Dedifferentiated amniotic fluid mesenchymal stem cell (primary cell): ENCODE measurements around the gene SAMD7.

ENCODE experiments used
- DNase-seq: peaks from one replicate; pipeline ENCODE4 v3.0.0-alpha.2; 2016; ENCODE audit errors: extremely low spot score

SAMD7 gene

DNA sequence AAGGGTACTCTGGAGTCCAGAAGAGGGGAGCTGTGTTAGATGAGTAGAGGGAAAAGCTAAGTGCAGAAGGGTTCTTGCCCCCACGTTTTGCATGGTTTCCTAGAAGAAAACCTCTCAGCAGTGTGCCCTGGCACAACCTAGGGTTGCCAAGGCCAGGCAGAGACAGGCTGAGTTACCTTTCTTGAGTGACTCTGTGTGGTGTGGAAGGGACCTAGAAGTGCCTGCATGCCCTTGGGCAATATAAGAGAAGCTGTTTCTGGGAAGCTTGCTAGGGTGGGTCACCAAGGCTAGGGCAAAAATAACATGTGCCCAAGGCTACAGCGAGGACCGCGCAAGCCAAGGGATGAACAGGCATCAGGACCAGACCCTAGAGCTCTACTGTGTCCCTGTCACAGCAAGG is 3.4 kb upstream of the SAMD7 start:
- DNase-seq, result no peak

DNA sequence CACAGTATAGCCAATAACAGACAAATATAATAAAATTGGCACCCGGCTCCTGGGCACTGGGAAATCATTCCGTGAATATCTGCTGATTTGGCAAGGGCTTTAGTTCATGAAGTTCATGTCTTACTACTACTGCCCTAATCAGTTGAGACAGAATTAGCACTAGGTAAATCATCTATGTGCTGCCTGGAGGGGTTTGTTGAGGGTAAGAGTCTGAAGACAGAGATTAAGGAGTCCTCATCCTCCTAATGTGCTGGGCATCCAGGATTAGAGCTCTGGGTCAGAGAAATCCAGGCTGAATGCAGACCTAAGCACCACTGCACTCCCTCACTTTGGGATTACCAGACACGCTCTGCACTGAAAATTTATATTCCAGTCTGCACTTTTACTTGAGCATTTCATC is 2.0 kb downstream of the SAMD7 start:
- no peak for DNase-seq

DNA sequence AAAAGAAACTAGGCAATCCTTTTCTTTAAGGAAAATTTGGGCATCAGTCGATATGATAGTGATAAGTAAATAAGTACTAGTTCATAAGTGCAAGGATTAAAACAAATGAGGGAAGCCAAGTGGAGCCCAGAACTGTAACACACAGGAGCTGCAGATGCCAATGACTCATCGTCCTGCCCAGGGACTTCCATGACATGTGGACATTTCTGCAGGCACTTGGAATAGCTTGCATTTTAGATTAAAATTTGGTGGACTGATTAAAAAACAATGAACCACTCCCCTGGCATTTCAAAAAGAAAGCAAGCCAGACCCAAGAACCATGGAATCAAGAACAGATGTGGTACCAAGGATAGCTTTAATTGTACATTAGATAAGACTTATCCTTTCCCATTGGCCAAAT is 2.9 kb downstream of the SAMD7 start:
- DNase-seq, result peak; percentile 23

DNA sequence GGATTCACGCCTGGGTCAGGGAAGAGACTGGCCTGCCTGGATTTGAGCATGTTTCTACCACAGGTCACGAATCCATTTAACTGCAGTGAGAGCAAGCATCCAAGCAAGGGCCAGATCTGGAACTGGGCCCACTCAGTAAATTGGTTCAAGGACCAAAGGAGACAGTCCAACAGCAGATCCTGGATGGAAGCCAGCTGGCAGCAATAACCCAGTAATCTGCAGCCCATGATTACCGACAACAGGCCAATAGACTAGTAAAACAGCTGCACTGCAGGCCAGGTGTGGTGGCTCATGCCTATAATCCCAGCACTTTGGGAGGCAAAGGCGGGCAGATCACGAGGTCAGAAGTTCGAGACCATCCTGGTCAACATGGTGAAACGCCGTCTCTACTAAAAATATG is 11.8 kb downstream of the SAMD7 start:
- DNase-seq, result no peak

DNA sequence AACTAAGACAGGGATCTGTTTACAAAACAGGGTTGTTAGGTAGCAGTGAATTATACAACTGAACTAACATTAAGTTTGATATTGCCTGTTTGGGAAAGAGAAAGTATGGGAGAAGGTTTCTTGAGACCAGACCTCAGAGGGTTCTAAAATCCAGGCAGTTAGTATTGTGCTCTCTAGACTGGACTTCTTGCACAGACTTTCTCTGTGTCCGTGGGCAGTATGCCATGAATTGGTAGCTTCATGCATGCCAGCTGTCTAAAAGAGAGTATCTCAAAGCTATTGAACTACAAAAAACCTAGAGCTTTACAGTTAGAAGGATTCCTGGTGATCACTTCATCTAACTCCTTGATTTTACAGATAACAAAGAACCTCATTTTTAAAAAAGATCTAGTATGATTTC is 12.5 kb downstream of the SAMD7 start:
- DNase-seq, result no peak

DNA sequence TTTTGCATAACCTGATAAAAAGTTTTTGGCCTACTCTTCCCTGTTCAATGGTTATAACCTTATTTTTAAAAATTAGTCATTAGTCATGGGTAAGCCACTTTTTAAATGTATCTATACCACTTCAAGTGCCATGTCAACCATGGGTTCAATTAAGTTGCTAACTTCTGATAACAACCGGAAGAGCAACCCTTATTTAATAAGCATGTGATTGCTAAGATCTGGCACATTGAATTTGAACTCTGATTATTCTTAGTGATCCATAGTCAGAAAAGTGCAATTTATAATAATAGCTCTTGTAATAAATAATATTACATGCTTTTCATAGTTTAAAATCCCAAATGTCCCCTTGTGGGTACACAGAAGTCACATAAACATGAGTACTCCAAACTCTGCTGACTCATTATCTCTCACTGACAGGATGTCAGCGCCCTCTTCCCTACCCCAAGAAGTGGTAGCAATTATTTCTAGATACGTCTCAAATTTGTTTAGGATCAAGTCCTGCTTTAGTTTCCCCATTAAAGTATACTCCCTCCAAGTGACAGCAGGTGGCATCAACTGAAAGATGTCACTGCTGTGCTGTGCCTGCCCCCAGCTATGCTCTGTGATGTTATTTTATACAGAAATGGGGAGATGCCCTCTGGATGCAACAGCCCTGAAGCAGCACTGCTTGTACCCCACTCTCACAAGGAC is 18.6 kb downstream of the SAMD7 start:
- DNase-seq, result no peak

DNA sequence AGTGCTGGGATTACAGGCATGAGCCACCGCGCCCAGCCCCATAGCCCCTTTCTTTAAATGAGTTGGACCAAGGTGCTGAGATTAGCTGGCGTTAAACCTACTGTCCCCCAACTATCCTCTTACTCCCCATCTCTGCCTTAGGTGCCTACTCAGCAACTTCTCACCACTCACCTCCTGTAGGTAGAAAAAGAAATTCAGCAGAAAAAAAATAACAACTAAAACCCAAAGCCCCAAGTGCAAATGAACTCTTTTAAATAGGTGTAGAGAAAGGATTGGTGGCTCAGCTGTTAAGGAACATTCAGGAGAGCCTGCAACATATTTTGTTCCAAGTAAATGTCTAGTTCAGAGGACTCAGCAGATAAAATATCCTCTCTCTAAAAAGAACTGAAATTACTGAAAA is 19.5 kb downstream of the SAMD7 start:
- no peak for DNase-seq

DNA sequence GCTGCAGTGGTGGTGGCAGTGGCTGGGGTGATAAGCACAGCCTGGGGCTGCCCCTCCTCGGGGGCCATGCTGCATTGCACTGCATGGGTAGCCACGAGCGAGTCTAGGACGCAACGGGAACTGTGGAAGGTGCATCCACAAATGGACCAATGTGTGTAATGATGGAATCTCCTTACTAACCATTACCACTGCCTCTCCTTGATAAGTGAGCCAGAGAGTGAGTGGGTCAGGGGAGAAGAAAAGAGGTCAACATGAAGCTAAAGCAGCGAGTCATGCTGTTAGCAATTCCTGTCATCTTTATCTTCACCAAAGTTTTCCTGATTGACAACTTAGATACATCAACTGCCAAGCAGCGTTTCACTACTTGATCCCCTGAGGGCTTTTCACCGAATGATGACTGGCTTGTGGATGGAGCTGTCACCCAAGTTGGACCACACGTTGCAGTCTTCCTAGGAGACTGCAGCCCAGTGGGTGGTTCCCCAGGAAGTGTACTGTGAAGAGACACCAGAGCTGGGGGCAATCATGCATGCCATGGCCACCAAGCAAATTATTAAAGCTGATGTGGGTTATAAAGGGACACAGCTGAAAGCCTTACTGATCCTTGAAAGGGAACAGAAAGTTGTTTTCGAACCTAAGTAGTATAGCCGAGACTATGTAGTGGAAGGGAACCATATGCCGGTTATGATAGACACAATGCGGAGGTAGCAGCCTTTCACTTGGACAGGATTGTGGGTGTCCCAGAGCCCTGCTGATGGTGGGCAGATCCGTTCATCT is 20.6 kb downstream of the SAMD7 start:
- no peak for DNase-seq

DNA sequence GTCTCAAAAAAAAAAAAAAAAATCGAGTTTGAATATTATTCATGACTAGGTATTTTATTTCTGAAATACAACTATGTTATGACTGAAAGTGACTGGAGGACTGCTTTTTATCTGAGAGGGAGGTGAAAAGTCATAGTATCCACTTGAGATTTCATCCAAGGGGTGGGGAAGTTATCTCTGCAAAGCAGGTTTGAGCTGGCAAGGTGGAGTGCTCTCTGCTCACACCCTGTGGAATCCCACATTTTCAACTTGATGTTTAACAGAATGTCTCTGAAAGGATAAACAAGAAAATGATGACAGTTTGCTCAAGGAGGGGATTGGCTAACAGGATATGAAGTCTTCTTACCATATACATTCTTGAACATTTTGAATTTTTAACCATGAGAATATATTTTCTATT is 27.9 kb downstream of the SAMD7 start:
- DNase-seq, result no peak

DNA sequence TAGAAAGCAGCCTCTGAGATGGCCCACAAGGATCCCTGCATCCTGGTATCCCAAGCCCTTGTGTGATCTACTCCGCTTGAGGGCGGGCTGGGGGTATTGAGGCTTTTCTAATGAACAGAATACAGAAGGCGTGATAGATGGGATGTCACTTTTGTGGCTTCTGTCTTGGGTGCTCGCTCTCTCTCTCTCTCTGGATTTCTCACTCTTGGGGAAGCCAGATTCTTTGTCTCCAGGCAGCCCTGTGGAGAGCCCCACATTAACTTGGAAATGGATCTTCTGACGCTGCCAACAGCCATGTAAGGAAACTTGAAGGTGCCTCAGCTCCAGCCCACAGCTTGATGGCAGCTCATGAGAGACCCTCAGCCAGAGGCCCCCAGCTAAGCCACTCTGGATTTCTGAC is 28.4 kb downstream of the SAMD7 start:
- no peak for DNase-seq

DNA sequence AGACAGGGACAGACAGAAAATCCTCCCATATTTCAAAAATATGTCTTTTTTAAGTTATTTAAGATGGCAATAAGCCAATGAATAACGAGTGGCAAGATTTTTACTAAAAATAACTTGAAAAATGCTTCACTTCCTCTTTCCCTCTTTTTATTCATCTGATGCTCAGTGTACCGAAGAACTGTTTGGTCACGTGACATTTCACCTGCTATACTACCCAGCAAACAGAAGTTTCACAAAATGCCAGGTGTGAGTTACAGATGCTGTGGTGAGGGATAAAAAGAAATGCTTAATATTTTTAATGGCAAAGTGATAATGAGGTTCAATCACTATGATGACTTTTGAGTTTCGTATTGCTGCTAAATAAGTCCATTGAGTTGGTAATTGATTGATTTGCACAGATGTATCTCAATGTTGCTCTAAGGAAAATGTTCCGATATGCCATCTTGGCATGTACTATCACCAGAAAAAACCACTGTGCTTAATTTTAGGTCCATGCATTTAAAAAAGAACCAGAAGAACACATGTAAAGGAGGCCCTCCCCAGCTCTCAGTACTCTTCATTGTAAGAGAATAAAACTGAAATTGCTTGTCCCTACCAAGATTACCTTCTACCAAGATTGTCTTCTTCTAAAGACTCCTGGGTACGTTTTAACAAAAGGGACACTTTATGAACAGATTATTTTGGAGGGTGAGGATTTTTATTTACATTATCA is 29.3 kb downstream of the SAMD7 start:
- no peak for DNase-seq

DNA sequence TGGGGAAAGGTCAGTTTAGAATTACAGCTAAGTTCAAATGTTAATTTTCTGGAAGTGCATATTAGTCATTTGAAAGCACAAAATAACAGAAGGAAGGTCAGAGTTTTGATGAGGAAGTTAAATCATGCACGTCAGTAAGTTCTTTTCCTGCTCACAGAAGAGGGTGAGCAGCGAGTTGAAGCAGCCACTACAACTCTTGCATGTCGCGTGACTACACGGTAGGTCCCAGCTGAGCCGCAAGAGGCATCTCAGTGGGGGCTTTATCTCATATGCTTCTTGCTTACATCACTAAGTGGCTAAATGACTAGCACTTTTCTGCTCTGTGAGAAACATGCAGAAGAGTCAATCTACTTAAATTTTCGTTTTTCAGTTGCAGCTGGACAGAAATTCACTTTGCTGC is 33.9 kb downstream of the SAMD7 start:
- no peak for DNase-seq

DNA sequence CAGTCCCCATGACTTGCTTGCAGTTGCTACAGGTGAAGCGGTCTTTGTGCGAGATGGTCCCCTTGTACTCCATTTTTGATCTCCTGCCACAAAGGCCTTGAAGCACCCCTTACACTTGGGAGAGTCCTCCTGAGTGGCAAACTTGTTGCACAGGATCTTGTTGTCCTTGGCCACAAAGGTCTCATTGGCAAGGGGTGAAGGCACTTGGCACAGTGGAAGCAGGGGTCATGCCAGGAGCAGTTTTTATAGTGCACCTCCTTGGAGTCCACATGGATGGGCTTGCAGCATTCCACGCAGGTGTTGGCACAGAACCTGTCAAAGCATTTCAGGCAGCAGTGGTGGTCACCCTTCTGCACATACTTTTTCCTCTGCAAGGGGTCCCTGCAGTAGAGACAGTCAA is 35.0 kb downstream of the SAMD7 start:
- DNase-seq, result no peak

DNA sequence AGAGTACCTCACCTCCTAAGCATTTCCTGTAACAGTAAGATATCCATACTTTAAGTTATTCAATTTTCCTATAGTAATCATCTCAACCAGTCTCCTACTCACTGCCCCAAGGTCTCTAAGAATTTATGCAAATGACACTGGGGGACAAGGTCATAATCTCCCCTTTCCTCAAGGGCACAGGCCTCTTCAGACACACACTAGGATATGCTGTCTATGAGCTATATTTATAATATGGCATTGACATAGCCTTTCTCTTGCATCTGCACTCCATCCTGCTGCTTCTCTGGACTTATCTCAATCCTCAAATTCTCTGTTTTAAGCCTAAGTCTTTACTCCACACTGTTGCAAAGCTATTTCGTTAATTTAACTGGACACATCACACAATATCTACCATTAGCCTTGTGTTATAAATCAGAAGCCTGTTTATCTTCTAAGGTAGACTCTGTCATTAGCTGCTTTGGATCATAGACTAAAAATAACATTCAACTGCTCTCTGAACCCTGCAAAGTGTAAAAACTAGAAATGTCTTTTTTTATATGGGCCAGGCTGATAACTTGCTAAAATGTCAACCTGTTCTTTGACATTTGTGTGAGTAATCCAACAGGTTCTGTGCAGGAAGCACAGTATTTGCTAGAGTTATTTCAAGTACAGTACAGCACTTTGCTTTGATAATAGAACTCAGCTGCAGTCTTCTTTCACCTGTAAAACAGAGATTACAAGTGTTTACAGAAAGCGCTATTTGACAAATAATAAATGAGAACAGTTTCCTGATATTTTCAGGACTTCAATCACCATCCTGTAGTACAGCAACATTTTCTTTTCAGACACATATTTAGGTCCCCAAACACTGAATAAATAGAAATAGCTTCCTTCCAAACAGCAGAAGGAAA is 37.4 kb downstream of the SAMD7 start:
- no peak for DNase-seq

DNA sequence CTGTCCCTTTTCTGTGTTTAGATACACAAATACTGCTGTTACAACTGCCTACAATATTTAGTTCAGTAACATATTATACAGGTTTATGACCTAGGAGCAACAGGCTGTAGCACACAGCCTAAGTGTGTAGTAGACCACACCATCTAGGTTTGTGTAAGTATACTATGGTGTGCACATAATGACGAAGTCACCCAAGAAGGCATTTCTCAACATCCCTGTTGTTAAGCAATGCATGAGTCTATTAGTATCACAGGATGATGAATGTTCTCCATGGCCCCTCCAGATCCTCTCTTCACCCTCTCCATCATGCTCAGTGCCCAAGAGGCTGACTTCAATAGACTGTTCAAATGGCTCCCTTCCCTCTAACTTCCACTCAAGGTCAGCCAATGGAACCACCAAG is 40.7 kb downstream of the SAMD7 start:
- no peak for DNase-seq

DNA sequence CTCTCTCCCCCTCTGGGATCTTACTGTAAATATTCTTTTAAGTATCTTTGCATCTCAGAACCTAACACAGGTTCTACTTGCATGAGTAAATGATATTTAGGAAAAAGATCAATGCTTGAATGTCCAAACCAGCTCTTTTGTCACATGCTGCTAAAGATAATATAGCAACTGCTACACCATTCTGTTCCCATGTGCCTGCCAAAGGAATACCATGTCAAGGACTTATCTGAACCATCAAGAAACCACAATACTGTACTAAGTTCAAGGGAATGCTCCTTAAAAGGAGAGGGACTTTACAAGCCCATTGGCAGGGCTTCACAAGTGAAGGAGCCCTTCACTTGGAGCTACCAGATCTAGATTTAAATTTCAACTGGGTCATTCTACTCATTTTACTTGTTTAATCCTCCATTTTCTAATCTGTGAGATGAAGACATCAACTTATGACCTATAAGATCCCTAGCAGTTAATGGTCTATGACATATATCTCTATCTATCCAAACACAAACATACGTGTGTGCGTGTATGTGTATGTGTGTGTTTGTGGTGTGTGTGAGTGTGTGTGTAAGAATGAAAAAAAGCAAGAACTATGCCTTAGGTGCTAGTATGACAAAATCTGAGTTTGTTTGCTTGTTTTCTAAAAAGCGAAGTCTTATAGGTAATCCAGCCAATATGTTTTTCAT is 42.2 kb downstream of the SAMD7 start:
- DNase-seq, result no peak

DNA sequence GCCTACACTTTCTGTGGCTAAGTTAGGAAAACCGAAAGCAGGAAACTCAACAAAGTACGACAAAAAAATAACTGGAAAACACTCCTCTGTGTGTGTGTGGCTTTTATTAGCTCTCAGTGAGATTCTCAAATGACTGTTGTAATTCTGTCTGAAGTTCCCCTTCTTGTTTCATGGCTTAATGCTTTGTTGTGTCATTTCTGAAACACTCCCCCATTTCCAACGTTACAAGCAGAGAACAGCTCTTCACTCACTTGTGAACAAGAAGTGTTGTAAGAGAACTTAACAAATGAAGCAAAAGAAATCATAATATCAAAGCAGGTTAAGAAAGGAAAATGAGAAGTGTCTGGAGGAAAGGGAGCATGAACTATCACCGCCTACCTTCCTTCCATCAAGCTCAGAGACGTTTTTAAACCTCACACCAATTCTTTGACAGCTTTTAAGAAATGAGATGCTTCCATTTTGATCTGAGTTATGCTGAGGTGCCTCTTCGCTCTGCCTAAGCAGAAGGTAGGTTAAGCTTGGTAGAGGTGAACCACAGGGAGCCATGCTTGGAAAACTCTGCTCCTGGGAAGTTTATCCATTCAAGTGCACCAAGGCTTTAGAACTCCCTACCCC is 42.9 kb downstream of the SAMD7 start:
- DNase-seq, result no peak

DNA sequence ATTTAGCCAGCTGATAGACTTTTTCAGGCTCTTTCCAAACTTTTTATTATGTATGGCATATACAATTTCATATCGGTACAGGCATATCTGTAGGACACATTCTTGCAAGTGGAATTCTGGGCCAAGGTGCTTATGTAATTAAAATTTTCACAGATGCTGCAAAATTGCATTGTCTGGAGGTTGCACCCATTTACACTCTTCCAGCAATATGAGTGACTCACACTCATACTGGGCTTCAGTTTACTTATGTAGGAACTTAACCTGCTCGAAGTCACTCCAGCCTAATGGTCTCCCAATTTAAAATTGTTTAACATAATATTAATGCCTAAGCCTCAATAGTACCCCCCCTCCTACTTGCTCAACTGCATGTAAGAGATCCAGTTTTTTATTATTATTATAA is 44.0 kb downstream of the SAMD7 start:
- DNase-seq, result no peak

DNA sequence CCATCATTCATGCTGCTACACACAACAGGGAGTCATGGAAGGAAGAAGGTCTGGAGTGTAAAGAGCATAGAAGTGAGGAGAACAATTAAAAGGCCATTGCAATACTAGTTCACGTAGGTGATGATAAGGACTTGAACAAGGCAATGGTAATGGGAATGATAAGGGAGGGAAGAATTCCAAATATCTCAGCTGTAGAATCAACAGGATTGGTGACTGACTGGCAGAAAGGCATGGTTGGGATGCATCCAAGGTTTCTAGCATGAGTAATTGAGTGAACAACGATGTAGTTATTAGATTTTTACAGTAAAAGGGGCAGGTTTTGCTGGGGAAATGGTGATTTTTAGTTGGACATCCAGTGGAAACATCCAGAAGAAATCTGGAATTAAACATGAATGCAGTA is 52.8 kb downstream of the SAMD7 start:
- DNase-seq, result no peak

DNA sequence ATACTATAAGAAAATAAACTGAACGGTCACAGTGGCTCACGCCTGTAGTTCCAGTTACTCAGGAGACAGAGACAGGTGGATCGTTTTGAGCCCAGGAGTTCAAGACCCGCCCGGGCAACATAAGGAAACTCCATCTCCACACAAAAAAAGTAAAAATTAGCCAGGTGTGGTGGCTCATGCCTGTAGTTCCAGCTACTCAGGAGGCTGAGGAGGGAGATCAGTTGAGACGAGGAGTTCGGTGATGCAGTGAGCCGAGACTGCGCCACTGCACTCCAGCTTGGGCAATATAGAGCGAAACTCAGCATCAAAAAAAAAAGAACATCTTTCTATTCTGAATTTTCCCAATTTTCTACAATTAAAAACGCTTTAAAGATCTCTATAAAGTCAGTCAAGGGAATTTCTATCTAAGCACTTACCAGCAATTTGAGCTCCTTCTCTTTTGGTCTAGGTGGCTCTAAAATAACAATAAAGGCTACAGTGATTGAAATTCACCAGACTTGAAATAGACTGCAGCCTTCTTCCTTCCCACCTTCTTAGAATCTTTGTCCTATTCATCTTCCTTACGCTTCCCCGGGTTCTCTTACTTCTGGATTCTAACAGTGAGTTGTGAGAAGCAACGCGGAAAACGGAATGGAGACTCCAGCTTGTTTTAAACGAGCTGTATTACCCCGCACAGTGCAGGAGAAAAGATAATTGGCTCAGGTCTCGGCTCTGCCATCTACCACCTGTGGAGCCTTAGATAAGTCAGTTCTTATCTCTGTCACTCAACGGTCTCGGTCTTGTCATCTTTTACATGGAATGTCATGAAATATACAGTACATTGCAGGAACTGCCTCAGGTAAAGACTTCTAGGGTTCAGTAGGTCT is 54.4 kb downstream of the SAMD7 start:
- no peak for DNase-seq
